Muscle layer of colon (tissue), 2 donors: Measurements from ENCODE around the gene TNFRSF18.
"Not testable (repeated sequence)": the region's sequence is repeated elsewhere in the genome, so short reads cannot be mapped to it uniquely, and the experiment has no call there.

Experiments
- H3K27ac ChIP-seq: one replicate; pipeline ENCODE4 v1.7.0; 2013; ENCODE audit warnings: low read depth, mild to moderate bottlenecking, low read length, moderate library complexity
- H3K27me3 ChIP-seq, 2 donors: one replicate each; pipeline ENCODE4 v1.7.0; 2013; ENCODE audit warnings: low read length in 2 of 2, mild to moderate bottlenecking in 2 of 2; ENCODE audit not compliant: insufficient read depth in 2 of 2, control insufficient read depth in 1 of 2
- H3K36me3 ChIP-seq: one replicate; pipeline ENCODE4 v1.7.0; 2013; ENCODE audit warnings: mild to moderate bottlenecking, low read length; ENCODE audit not compliant: insufficient read depth
- H3K4me1 ChIP-seq: one replicate; pipeline ENCODE4 v1.7.0; 2013; ENCODE audit warnings: mild to moderate bottlenecking, low read length; ENCODE audit not compliant: insufficient read depth
- H3K4me3 ChIP-seq, 2 donors: one replicate each; pipeline ENCODE4 v1.7.0; 2013; ENCODE audit warnings: low read length in 2 of 2, low read depth in 1 of 2, mild to moderate bottlenecking in 1 of 2, moderate library complexity in 1 of 2
- H3K9ac ChIP-seq: one replicate; pipeline ENCODE4 v1.7.0; 2013; ENCODE audit warnings: low read length
- H3K9me3 ChIP-seq: one replicate; pipeline ENCODE4 v1.7.0; 2013; ENCODE audit warnings: mild to moderate bottlenecking, low read length
- donor health status: abdominal sarcoma.
- donor health status: Adenocarcinoma of cecum.

TNFRSF18 gene

GRCh38 chr1:1196431-1197187 lies 9.8 kb downstream of the TNFRSF18 start:
- no peak overlapping the region for H3K27ac ChIP-seq

GRCh38 chr1:1195726-1196125 lies 10.7 kb downstream of the TNFRSF18 start:
- not testable (repeated sequence) for H3K27ac ChIP-seq, H3K4me3 ChIP-seq, H3K9me3 ChIP-seq, H3K36me3 ChIP-seq, H3K4me1 ChIP-seq, H3K9ac ChIP-seq
- peaks cover 0 to 13% of the 10 kb centered on the region in 2 donors for H3K27me3 ChIP-seq

More at GRCh38 chr1:1196431-1197187, 9.8 kb downstream of the TNFRSF18 start:
- H3K9ac ChIP-seq = no peak overlapping the region
- H3K36me3 ChIP-seq = no peaks in the 10 kb centered on the region
- H3K4me1 ChIP-seq = no peaks in the 10 kb centered on the region
- H3K4me3 ChIP-seq = no peak overlapping the region
- H3K9me3 ChIP-seq = no peaks in the 10 kb centered on the region
- H3K27me3 ChIP-seq = peaks cover 0 to 17% of the 10 kb centered on the region in 2 donors

- Histone ChIP-seq H3K4me1 (no peaks in the 10 kb centered on the region), H3K9ac (no peak overlapping the region), H3K9me3 (no peaks in the 10 kb centered on the region), H3K4me3 (no peak overlapping the region), H3K27ac (no peak overlapping the region), H3K36me3 (no peaks in the 10 kb centered on the region), H3K27me3 (peaks cover 0 to 3% of the 10 kb centered on the region in 2 donors)
Observed at GRCh38 chr1:1194723-1195122, 11.7 kb downstream of the TNFRSF18 start.

GRCh38 chr1:1191734-1192133 lies 14.7 kb downstream of the TNFRSF18 start:
- Histone ChIP-seq H3K36me3 (no peaks in the 10 kb centered on the region), H3K9ac (no peak overlapping the region), H3K27ac (no peak overlapping the region), H3K4me3 (no peak overlapping the region), H3K27me3 (no peaks in the 10 kb centered on the region), H3K4me1 (no peaks in the 10 kb centered on the region), H3K9me3 (no peaks in the 10 kb centered on the region)

GRCh38 chr1:1189111-1189510 lies 17.3 kb downstream of the TNFRSF18 start:
- Histone ChIP-seq H3K36me3 (no peaks in the 10 kb centered on the region), H3K4me1 (no peaks in the 10 kb centered on the region), H3K27ac (no peak overlapping the region), H3K9ac (no peak overlapping the region), H3K4me3 (no peak overlapping the region), H3K27me3 (no peaks in the 10 kb centered on the region), H3K9me3 (no peaks in the 10 kb centered on the region)

- H3K27ac ChIP-seq = no peak overlapping the region
- no peaks in the 10 kb centered on the region for H3K9me3 ChIP-seq
- no peaks in the 10 kb centered on the region for H3K4me1 ChIP-seq
- peaks cover 0 to 2% of the 10 kb centered on the region in 2 donors for H3K27me3 ChIP-seq
- no peak overlapping the region for H3K4me3 ChIP-seq
- no peaks in the 10 kb centered on the region for H3K36me3 ChIP-seq
- H3K9ac ChIP-seq = no peak overlapping the region
Observed at GRCh38 chr1:1187938-1188337, 18.5 kb downstream of the TNFRSF18 start.

- Histone ChIP-seq H3K9me3 (no peaks in the 10 kb centered on the region), H3K4me1 (no peaks in the 10 kb centered on the region), H3K9ac (no peak overlapping the region), H3K27ac (no peak overlapping the region), H3K36me3 (no peaks in the 10 kb centered on the region), H3K4me3 (no peak overlapping the region), H3K27me3 (peaks cover 0 to 12% of the 10 kb centered on the region in 2 donors)
Observed at GRCh38 chr1:1185101-1185765, 21.2 kb downstream of the TNFRSF18 start.

- Histone ChIP-seq H3K4me3 (no peak overlapping the region), H3K36me3 (no peaks in the 10 kb centered on the region), H3K27me3 (peaks cover 0 to 23% of the 10 kb centered on the region in 2 donors), H3K4me1 (no peaks in the 10 kb centered on the region), H3K9ac (no peak overlapping the region), H3K9me3 (no peaks in the 10 kb centered on the region), H3K27ac (no peak overlapping the region)
Observed at GRCh38 chr1:1183833-1184775, 22.3 kb downstream of the TNFRSF18 start.

GRCh38 chr1:1183221-1183747 lies 23.1 kb downstream of the TNFRSF18 start:
- H3K27me3 ChIP-seq = peaks cover 0 to 31% of the 10 kb centered on the region in 2 donors
- H3K4me1 ChIP-seq = no peaks in the 10 kb centered on the region
- no peaks in the 10 kb centered on the region for H3K9me3 ChIP-seq
- H3K36me3 ChIP-seq = no peaks in the 10 kb centered on the region
- no peak overlapping the region for H3K27ac ChIP-seq
- H3K9ac ChIP-seq = no peak overlapping the region
- H3K4me3 ChIP-seq = no peak overlapping the region

GRCh38 chr1:1182491-1183220 lies 23.7 kb downstream of the TNFRSF18 start:
- Histone ChIP-seq H3K4me1 (no peaks in the 10 kb centered on the region), H3K27ac (no peak overlapping the region), H3K36me3 (no peaks in the 10 kb centered on the region), H3K9me3 (no peaks in the 10 kb centered on the region), H3K4me3 (no peak overlapping the region), H3K9ac (no peak overlapping the region), H3K27me3 (peaks cover 3 to 31% of the 10 kb centered on the region in 2 donors)
